ENCODE measurements around the gene PGAP3. TPM values are rescaled to one million over a fixed set of nuclear protein-coding genes. Genes with fewer than 3 reads are reported as not detected.

Gene PGAP3
- total RNA-seq, 1 experiment from 2014 or later = 13.2 TPM

DNA sequence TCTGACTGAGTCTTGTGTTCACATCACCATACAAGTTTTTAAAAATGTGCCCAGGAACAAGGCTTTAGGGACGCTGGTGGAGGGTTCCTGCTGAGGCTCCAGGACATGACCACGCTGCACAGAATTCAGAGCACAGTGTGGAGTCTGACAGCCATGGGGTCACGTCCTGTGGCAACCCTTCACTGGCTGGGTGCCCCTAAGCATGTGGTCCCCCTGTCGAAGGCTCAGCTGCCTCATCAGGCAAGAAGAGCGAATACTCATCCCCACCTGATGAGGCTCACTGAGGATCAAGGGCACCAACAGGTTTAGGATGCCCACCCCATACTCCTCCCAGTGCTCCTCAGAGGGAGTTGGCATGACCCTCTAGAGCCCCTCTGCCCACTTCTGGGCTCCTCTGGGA lies 13.7 kb downstream of the PGAP3 start:
- Mint-ChIP-seq H3K9me3 (ENCODE audit: unreplicated experiment) (no peaks in the 10 kb centered on the region), H3K27me3 (ENCODE audit: insufficient read depth, unreplicated experiment) (peaks cover 11% of the 10 kb centered on the region), H3K4me3 (ENCODE audit: unreplicated experiment) (no peak overlapping the region), H3K36me3 (ENCODE audit: insufficient read depth, unreplicated experiment) (peaks cover 11% of the 10 kb centered on the region), H3K4me1 (ENCODE audit: insufficient read depth, unreplicated experiment) (peaks cover 4% of the 10 kb centered on the region), H3K27ac (ENCODE audit: low read depth, unreplicated experiment) (no peak overlapping the region)
- POLR2A ChIA-PET = no interaction called here
- no peak for DNase-seq (ENCODE audit: unreplicated experiment)
- intact Hi-C loops (cut with micrococcal nuclease) = no loop called here
- BruUV-seq (replicated peaks) = no TSS peak
- CTCF ChIA-PET = interaction anchor here (0.6 to 1.0 kb wide), 3 partner anchors 26 to 704 kb away, joined by 3 to 4 read pairs (median 3); no protein-coding TSS in a partner anchor
- TF ChIP-seq, protein P1, sequence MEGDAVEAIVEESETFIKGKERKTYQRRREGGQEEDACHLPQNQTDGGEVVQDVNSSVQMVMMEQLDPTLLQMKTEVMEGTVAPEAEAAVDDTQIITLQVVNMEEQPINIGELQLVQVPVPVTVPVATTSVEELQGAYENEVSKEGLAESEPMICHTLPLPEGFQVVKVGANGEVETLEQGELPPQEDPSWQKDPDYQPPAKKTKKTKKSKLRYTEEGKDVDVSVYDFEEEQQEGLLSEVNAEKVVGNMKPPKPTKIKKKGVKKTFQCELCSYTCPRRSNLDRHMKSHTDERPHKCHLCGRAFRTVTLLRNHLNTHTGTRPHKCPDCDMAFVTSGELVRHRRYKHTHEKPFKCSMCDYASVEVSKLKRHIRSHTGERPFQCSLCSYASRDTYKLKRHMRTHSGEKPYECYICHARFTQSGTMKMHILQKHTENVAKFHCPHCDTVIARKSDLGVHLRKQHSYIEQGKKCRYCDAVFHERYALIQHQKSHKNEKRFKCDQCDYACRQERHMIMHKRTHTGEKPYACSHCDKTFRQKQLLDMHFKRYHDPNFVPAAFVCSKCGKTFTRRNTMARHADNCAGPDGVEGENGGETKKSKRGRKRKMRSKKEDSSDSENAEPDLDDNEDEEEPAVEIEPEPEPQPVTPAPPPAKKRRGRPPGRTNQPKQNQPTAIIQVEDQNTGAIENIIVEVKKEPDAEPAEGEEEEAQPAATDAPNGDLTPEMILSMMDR (IDR thresholded peaks at IDR 0.05; ENCODE audit: unreplicated experiment) = no peak

DNA sequence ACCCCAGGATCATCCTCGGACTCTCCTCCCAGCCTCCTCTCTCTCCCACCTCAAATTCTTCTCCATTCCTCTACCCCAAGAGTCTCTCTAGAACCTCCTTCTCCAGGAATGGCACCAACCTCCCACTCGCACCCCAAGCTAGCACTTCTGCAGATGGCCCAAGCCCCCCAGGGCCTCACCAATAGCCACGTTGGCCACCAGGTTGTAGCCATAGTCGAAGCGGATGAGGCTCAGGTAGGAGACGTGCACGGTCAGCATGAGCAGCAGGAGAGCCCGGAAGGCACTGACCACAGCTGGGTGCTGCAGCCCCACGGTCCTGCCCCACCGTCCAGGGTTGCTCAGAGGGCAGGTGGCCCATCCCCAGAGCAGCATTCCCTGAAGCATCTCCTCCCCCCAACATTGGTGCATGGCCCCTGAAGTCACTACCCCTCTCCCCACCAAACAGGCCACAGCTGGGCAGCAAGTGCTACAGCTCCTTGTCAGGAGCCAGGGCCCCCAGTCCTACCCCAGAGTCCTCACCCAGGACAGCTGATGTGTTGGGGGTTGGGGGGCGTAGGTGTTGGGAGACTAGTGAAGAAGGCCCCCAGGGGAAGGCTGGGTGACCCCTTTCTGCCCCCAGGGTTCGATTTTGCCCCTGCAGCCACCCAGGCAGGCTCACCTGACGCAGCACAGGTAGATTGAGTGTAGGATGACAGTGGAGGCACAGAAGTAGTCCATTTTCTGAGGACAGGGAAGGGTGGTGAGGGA lies 14.3 kb downstream of the PGAP3 start:
- peaks cover 13% of the 10 kb centered on the region for H3K36me3 Mint-ChIP-seq (ENCODE audit: insufficient read depth, unreplicated experiment)
- BruUV-seq (replicated peaks) = no TSS peak

DNA sequence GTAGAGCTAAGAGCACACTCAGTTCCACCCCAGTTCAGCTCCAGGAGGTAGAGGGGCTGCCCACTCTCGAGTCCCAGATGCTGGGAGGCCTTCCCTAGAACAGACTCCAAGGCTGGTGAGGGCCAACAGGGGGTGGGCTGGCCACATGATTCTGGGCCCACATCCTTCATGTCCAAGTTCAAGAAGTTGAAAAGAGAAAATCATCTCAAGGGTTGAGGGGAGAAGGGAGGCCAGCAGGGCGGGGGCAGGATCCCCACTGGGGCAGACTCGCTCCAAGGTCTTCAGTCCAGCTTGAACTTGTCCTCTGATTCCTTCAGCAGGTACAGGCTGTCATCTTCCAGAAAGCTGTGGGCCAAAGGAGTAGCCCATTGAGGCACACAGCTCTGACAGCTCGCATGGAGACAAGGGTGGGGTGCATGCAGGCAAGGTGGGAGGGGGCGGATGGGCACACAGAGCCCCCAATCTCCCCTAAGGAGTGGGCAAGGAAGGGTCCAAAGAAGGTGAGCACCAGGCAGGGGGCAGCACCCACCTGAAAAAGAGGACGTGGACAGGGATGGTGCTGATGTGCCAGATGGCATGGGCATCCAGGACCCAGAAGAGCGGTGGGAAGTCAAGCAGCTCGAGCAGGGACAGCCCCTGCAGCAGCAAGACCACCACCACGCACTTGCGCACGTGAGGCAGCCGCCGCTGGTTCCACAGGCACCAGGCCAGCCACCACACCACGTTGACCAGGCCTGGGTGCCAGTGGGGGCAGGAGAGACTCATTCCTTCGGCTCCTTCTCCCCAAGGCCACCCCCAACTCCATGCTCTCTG lies 15.1 kb downstream of the PGAP3 start:
- peaks cover 10% of the 10 kb centered on the region for H3K4me1 Mint-ChIP-seq (ENCODE audit: insufficient read depth, unreplicated experiment)
- H3K9me3 Mint-ChIP-seq (ENCODE audit: unreplicated experiment) = no peaks in the 10 kb centered on the region
- BruUV-seq (replicated peaks) = no TSS peak
- CTCF ChIA-PET = interaction anchor here (0.7 to 1.3 kb wide), 7 partner anchors 9 to 155 kb away, joined by 3 to 5 read pairs (median 3); no protein-coding TSS in a partner anchor
- peaks cover 13% of the 10 kb centered on the region for H3K36me3 Mint-ChIP-seq (ENCODE audit: insufficient read depth, unreplicated experiment)
- no peak for DNase-seq (ENCODE audit: unreplicated experiment)
- H3K4me3 Mint-ChIP-seq (ENCODE audit: unreplicated experiment) = no peak overlapping the region
- H3K27me3 Mint-ChIP-seq (ENCODE audit: insufficient read depth, unreplicated experiment) = peaks cover 23% of the 10 kb centered on the region
- POLR2A ChIA-PET = interaction anchor here (1.0 to 1.1 kb wide), 3 partner anchors 16 to 51 kb away, joined by 3 read pairs; no protein-coding TSS in a partner anchor
- intact Hi-C loops (cut with micrococcal nuclease) = no loop called here
- TF ChIP-seq, protein P1 (IDR thresholded peaks at IDR 0.05; ENCODE audit: unreplicated experiment) = no peak
- no peak overlapping the region for H3K27ac Mint-ChIP-seq (ENCODE audit: low read depth, unreplicated experiment)

More for the DNA sequence above, 14.3 kb downstream of the PGAP3 start:
- no peak overlapping the region for H3K27ac Mint-ChIP-seq (ENCODE audit: low read depth, unreplicated experiment)
- peaks cover 18% of the 10 kb centered on the region for H3K27me3 Mint-ChIP-seq (ENCODE audit: insufficient read depth, unreplicated experiment)
- no peaks in the 10 kb centered on the region for H3K9me3 Mint-ChIP-seq (ENCODE audit: unreplicated experiment)
- ChIA-PET CTCF (interaction anchor here (0.6 to 0.9 kb wide), 2 partner anchors 51 to 703 kb away, joined by 3 read pairs; no protein-coding TSS in a partner anchor), POLR2A (interaction anchor here (1.0 kb wide), 2 partner anchors 23 to 52 kb away, joined by 3 read pairs; no protein-coding TSS in a partner anchor)
- DNase-seq (ENCODE audit: unreplicated experiment) = no peak
- TF ChIP-seq, protein P1 (IDR thresholded peaks at IDR 0.05; ENCODE audit: unreplicated experiment) = no peak
- no peak overlapping the region for H3K4me3 Mint-ChIP-seq (ENCODE audit: unreplicated experiment)
- peaks cover 7% of the 10 kb centered on the region for H3K4me1 Mint-ChIP-seq (ENCODE audit: insufficient read depth, unreplicated experiment)
- intact Hi-C loops (cut with micrococcal nuclease) = no loop called here
